ENCODE measurements around the gene CSTPP1.

DNA sequence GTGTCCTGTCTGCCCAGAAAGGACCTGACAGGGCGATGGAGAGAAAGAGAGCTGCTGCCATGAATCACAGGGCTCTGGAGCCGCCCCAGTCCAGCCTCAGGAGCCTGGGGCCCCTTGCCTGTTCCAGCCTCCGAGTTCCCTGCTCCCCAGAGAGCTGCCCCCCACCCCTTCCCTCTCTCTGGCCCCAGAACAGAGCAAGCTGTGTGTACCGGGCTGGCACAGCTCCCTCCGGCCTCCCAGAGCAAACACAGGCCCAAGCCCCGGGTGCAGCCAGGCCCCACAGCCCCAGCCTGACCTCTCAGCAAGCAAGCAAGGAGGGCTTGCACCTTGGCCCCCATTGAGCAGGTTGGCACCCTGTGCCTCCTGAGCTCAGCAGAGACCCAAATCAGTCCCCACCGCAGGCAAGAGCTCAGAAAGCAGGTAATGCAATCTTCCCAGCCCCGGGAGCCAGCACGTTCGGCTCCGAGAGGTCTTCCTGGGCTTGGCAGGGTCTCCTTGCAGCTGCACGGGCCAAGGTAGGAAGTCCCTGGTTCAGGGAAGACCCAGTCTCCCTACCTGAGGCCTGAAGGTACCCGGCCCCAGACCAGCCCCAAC is 248.2 kb downstream of the CSTPP1 start:
- TF ChIP-seq CTCF (IDR thresholded peaks at IDR 0.05) (no peak), EP300 (IDR thresholded peaks at IDR 0.05) (no peak), POLR2A (IDR thresholded peaks at IDR 0.05) (no peak)

All from stomach (tissue), 4 donors.